Calu3 (cell line): ENCODE measurements around the gene EOLA2. TPM values are rescaled to one million over a fixed set of nuclear protein-coding genes. Genes with fewer than 3 reads are reported as not detected.

Experiments
- BruUV-seq: library from RNA; stranded (reverse); fragments of 400-500 nt; replicated peaks from 2 replicates; lab custom pipeline; 2021; lab: Mats Ljungman, UMichigan
- CTCF ChIA-PET: fragments of 300-600 bp; sonication (Branson Sonifier 250); formaldehyde crosslinking; loops from one replicate; lab custom pipeline; 2022; ENCODE audit warnings: antibody characterized with exemption; lab: Charles Lee
- DNase-seq: peaks from one replicate; pipeline ENCODE4 v3.0.0; 2022
- H3K27ac Mint-ChIP-seq: one replicate; pipeline ENCODE4 v1.8.0; 2022; ENCODE audit warnings: mixed read lengths; ENCODE audit not compliant: unreplicated experiment
- H3K27me3 Mint-ChIP-seq: one replicate; pipeline ENCODE4 v1.8.0; 2022; ENCODE audit warnings: mixed read lengths; ENCODE audit not compliant: unreplicated experiment
- H3K36me3 Mint-ChIP-seq: one replicate; pipeline ENCODE4 v1.8.0; 2022; ENCODE audit warnings: mild to moderate bottlenecking, moderate library complexity, mixed read lengths; ENCODE audit not compliant: insufficient read depth, unreplicated experiment
- H3K4me1 Mint-ChIP-seq: one replicate; pipeline ENCODE4 v1.8.0; 2022; ENCODE audit warnings: mild to moderate bottlenecking, low read depth, mixed read lengths; ENCODE audit not compliant: unreplicated experiment
- H3K4me3 Mint-ChIP-seq: one replicate; pipeline ENCODE4 v1.8.0; 2022; ENCODE audit warnings: mild to moderate bottlenecking, low read depth, moderate library complexity, mixed read lengths; ENCODE audit not compliant: unreplicated experiment
- H3K9me3 Mint-ChIP-seq: one replicate; pipeline ENCODE4 v1.8.0; 2022; ENCODE audit warnings: low read depth, mixed read lengths; ENCODE audit not compliant: unreplicated experiment
- intact Hi-C: fragments of 100-400 bp; cut with micrococcal nuclease; formaldehyde crosslinking; loops from one replicate; pipeline ENCODE4 v1.10.0; 2022; ENCODE audit not compliant: unreplicated experiment
- total RNA-seq: library from RNA; stranded (reverse); gene quantifications from 2 replicates; pipeline ENCODE4 v1.2.3, GENCODE V29; 2022
- TF ChIP-seq, protein P1 (sequence below): fragments of 200-600 bp; IDR thresholded peaks from one replicate; pipeline ENCODE4 v1.8.0; 2022; ENCODE audit warnings: antibody characterized with exemption; ENCODE audit not compliant: unreplicated experiment

Gene EOLA2
- total RNA-seq, 1 experiment from 2014 or later, result 41.2 TPM

- Mint-ChIP-seq H3K4me1 (no peaks in the 10 kb centered on the region), H3K27me3 (no peaks in the 10 kb centered on the region)
- intact Hi-C loops, result no loop called here
These were observed 21.4 kb downstream of the EOLA2 start for GRCh38 chrX:149916745-149917392.

DNA sequence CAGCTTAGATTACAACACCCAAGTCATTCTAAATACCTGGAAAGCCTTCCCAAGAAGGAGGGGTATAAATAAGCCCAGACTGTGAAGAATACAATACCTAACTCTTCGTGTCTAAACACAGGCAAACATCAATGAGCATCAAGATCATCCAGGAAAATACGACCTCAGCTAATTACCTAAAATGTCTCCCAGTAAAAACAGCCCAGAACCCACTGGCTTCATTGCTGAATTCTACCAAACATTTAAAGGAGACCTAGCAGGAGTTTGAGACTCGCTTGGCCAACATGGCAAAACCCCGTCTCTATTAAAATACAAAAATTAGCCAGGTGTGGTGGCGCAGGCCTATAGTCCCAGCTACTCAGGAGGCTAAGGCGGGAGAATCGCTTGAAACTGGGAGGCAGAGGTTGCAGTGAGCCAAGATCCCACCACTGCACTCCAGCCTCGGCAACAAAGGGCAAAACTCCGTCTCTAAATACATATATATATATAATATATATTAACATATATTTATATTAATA is 28.1 kb downstream of the EOLA2 start:
- CTCF ChIA-PET, result no interaction called here
- H3K27ac Mint-ChIP-seq, result no peak overlapping the region
- intact Hi-C loops, result no loop called here
- no peaks in the 10 kb centered on the region for H3K4me1 Mint-ChIP-seq
- H3K9me3 Mint-ChIP-seq, result no peaks in the 10 kb centered on the region
- no peak overlapping the region for H3K4me3 Mint-ChIP-seq
- TF ChIP-seq, protein P1, sequence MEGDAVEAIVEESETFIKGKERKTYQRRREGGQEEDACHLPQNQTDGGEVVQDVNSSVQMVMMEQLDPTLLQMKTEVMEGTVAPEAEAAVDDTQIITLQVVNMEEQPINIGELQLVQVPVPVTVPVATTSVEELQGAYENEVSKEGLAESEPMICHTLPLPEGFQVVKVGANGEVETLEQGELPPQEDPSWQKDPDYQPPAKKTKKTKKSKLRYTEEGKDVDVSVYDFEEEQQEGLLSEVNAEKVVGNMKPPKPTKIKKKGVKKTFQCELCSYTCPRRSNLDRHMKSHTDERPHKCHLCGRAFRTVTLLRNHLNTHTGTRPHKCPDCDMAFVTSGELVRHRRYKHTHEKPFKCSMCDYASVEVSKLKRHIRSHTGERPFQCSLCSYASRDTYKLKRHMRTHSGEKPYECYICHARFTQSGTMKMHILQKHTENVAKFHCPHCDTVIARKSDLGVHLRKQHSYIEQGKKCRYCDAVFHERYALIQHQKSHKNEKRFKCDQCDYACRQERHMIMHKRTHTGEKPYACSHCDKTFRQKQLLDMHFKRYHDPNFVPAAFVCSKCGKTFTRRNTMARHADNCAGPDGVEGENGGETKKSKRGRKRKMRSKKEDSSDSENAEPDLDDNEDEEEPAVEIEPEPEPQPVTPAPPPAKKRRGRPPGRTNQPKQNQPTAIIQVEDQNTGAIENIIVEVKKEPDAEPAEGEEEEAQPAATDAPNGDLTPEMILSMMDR, result no peak
- no TSS peak for BruUV-seq
- no peaks in the 10 kb centered on the region for H3K36me3 Mint-ChIP-seq
- no peak for DNase-seq
- no peaks in the 10 kb centered on the region for H3K27me3 Mint-ChIP-seq

More at GRCh38 chrX:149916745-149917392, 21.4 kb downstream of the EOLA2 start:
- Mint-ChIP-seq H3K4me3 (no peak overlapping the region), H3K27ac (no peak overlapping the region), H3K9me3 (no peaks in the 10 kb centered on the region), H3K36me3 (no peaks in the 10 kb centered on the region)
- no TSS peak for BruUV-seq
- TF ChIP-seq, protein P1, result no peak
- no peak for DNase-seq
- CTCF ChIA-PET, result no interaction called here

DNA sequence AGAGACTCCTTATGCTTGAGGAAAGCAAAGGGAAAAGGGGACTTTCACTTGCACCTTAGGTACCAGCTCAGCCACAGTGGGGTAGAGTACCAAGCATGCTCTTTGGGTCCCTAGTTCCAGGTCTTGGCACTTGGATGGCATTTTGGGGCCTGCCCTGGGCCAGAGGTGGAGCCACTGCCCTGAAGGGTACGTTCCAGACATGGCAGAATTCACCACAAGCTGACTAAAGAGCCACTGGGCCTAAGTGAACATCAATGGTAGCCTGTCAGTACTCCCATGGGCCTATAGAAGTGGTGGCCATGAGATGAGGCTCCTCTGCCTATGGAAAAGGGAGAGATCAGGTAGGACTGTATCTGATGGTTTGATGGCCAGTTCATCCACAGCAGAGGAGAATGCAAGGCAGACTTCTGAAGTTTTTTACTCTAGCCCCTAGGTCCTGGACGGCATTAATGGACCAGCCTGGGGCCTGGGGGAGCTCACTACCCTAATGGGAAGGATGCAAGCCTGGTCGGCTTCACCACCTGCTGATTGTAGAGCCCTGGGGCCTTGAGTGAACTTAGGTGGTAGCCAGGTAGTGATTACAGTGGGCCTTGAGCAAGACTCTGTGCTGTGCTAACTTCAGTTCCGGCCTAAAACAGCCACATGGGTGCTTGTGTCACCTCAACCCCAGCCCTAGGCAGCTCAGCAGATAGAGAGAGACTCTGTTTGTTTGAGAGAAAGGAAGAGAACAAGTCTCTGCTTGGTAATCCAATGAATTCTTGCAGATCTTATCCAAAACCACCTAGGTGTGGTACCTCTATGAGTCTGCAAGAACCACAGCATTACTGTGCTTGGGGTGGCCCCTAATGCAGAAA is 28.7 kb downstream of the EOLA2 start:
- intact Hi-C loops, result no loop called here
- H3K4me1 Mint-ChIP-seq, result no peaks in the 10 kb centered on the region

GRCh38 chrX:149908727-149909126 is 29.6 kb downstream of the EOLA2 start:
- H3K27ac Mint-ChIP-seq, result no peak overlapping the region
- no TSS peak for BruUV-seq
- H3K27me3 Mint-ChIP-seq, result no peaks in the 10 kb centered on the region

More for the DNA sequence above, 28.7 kb downstream of the EOLA2 start:
- CTCF ChIA-PET, result no interaction called here
- H3K4me3 Mint-ChIP-seq, result no peak overlapping the region
- TF ChIP-seq, protein P1, result no peak
- no peaks in the 10 kb centered on the region for H3K27me3 Mint-ChIP-seq
- no peak overlapping the region for H3K27ac Mint-ChIP-seq
- BruUV-seq, result no TSS peak
- no peaks in the 10 kb centered on the region for H3K9me3 Mint-ChIP-seq
- DNase-seq, result no peak
- H3K36me3 Mint-ChIP-seq, result no peaks in the 10 kb centered on the region

More at GRCh38 chrX:149908727-149909126, 29.6 kb downstream of the EOLA2 start:
- H3K9me3 Mint-ChIP-seq, result no peaks in the 10 kb centered on the region
- CTCF ChIA-PET, result no interaction called here
- H3K4me3 Mint-ChIP-seq, result no peak overlapping the region
- H3K36me3 Mint-ChIP-seq, result no peaks in the 10 kb centered on the region
- H3K4me1 Mint-ChIP-seq, result no peaks in the 10 kb centered on the region
- TF ChIP-seq, protein P1, result no peak
- intact Hi-C loops, result no loop called here
- no peak for DNase-seq
